GM23248 (cell line): ENCODE measurements around the gene TUBB. TPM values are rescaled to one million over a fixed set of nuclear protein-coding genes. Genes with fewer than 3 reads are reported as not detected.

Source experiments
- DNase-seq: peaks from one replicate; pipeline ENCODE4 v3.0.0-alpha.2; 2015
- H2AFZ ChIP-seq: fragments of 200-600 bp; sonication (generic); 2 replicates; pipeline ENCODE4 v1.6.1; 2016; ENCODE audit warnings: antibody characterized with exemption
- H3F3A ChIP-seq: fragments of 200-600 bp; sonication (generic); 2 replicates; pipeline ENCODE4 v1.6.1; 2016; ENCODE audit warnings: mild to moderate bottlenecking, antibody characterized with exemption, mixed run types; ENCODE audit not compliant: insufficient read depth
- H3K27ac ChIP-seq: fragments of 200-600 bp; sonication (generic); 2 replicates; pipeline ENCODE4 v1.5.1; 2016; ENCODE audit warnings: mild to moderate bottlenecking
- H3K27me3 ChIP-seq: fragments of 200-600 bp; sonication (generic); replicated peaks from 2 replicates; pipeline ENCODE4 v1.6.1; 2016; ENCODE audit warnings: mild to moderate bottlenecking; ENCODE audit not compliant: insufficient read depth
- H3K36me3 ChIP-seq: fragments of 200-600 bp; sonication (generic); 2 replicates; pipeline ENCODE4 v1.6.1; 2016; ENCODE audit warnings: low read depth, mild to moderate bottlenecking
- H3K4me1 ChIP-seq: fragments of 200-600 bp; sonication (generic); 2 replicates; pipeline ENCODE4 v1.6.1; 2016; ENCODE audit warnings: mild to moderate bottlenecking; ENCODE audit not compliant: insufficient read depth
- H3K4me2 ChIP-seq: fragments of 200-600 bp; sonication (generic); one replicate; pipeline ENCODE4 v1.6.1; 2016; ENCODE audit warnings: mild to moderate bottlenecking; ENCODE audit not compliant: unreplicated experiment
- H3K4me3 ChIP-seq: fragments of 200-600 bp; sonication (generic); 2 replicates; pipeline ENCODE4 v1.5.1; 2016; ENCODE audit warnings: mild to moderate bottlenecking
- H3K79me2 ChIP-seq: fragments of 200-600 bp; sonication (generic); 2 replicates; pipeline ENCODE4 v1.6.1; 2016; ENCODE audit warnings: mild to moderate bottlenecking; ENCODE audit not compliant: insufficient read depth
- H3K9ac ChIP-seq: fragments of 200-600 bp; sonication (generic); 2 replicates; pipeline ENCODE4 v1.6.1; 2016; ENCODE audit warnings: mild to moderate bottlenecking
- H3K9me2 ChIP-seq: fragments of 200-600 bp; sonication (generic); 2 replicates; pipeline ENCODE4 v1.6.1; 2016; ENCODE audit warnings: mixed run types, mild to moderate bottlenecking, moderate library complexity; ENCODE audit not compliant: insufficient read depth
- H3K9me3 ChIP-seq: fragments of 200-600 bp; sonication (generic); one replicate; pipeline ENCODE4 v1.6.1; 2017; ENCODE audit warnings: low read depth
- H4K20me1 ChIP-seq: fragments of 200-600 bp; sonication (generic); 2 replicates; pipeline ENCODE4 v1.6.0; 2016; ENCODE audit not compliant: insufficient read depth
- EZH2 ChIP-seq: fragments of 200-600 bp; sonication (generic); IDR thresholded peaks from 2 replicates; pipeline ENCODE4 v1.6.1; 2018; ENCODE audit warnings: antibody characterized with exemption, mild to moderate bottlenecking; ENCODE audit not compliant: insufficient read depth, poor library complexity, severe bottlenecking
- EZH2phosphoT487 ChIP-seq: fragments of 200-600 bp; sonication (generic); IDR thresholded peaks from 2 replicates; pipeline ENCODE4 v1.6.1; 2018; ENCODE audit warnings: antibody characterized with exemption, moderate library complexity, mild to moderate bottlenecking, low read depth; ENCODE audit not compliant: insufficient read depth
- WGBS, 2 experiments: methylation state at CpG; one replicate each; pipeline ENCODE4 v1.1.6; 2015 to 2017; ENCODE audit warnings: low lambda C conversion rate in 2 of 2, low coverage in 1 of 2; ENCODE audit errors: missing lambda C conversion rate in 2 of 2; 5-methylcytosine and 5-hydroxymethylcytosine counted together
- in situ Hi-C: fragments of 300-500 bp; cut with MboI; formaldehyde crosslinking; loops from 2 replicates; pipeline ENCODE4 v1.15.0; 2020
- polyA plus RNA-seq: library from polyadenylated mRNA; unstranded; fragments of >200 nt; fragmentation: Nextera tagmentation; extraction: Ambion mirVana; gene quantifications from 2 replicates; pipeline ENCODE4 v1.2.1, GENCODE V29; 2016
- total RNA-seq: library from RNA; depleted of rRNA; stranded (reverse); fragments of >200 nt; shearing (Covaris generic); gene quantifications from 2 replicates; pipeline ENCODE4 v1.2.3, GENCODE V29; 2014

TUBB gene
- total and polyA plus RNA-seq, 2 experiments from 2014 or later: 491 to 565 TPM

GRCh38 chr6:30747902-30748769 is 28.0 kb downstream of the TUBB start:
- in situ Hi-C loops: loop anchor here (10.0 to 25.0 kb wide), 2 partner anchors 67 to 339 kb away; no protein-coding TSS in a partner anchor
- DNase-seq: no peak
- Histone ChIP-seq H3K79me2 (peaks cover 12% of the 10 kb centered on the region), H3K4me2 (peak overlapping the region; percentile 39), H3K4me1 (peaks cover 46% of the 10 kb centered on the region), H3K4me3 (no peak overlapping the region), H3K9ac (peak overlapping the region; percentile 50; the same call in 1 of the 2 replicates), H4K20me1 (no peaks in the 10 kb centered on the region), H3K9me3 (no peaks in the 10 kb centered on the region), H3K36me3 (peaks cover 6% of the 10 kb centered on the region; the same call in 1 of the 2 replicates), H3K27me3 (no peaks in the 10 kb centered on the region), H2AFZ (peak overlapping the region; percentile 8; the same call in 1 of the 2 replicates), H3K27ac (peak overlapping the region; percentile 96), H3F3A (peaks cover 56% of the 10 kb centered on the region), H3K9me2 (no peaks in the 10 kb centered on the region)
- WGBS, 2 experiments: 82 to 84% methylated on average over 6 of the region's 6 CpGs
- TF ChIP-seq EZH2: no peak
- TF ChIP-seq EZH2phosphoT487: no peak

- WGBS, 2 experiments: 23% methylated on average over 8 of the region's 8 CpGs
- no peak overlapping the region for H3K4me3 ChIP-seq
- no peaks in the 10 kb centered on the region for H3K9me3 ChIP-seq
- peak overlapping the region; percentile 50 for H3K9ac ChIP-seq
- in situ Hi-C loops: loop anchor here (10.0 to 25.0 kb wide), 2 partner anchors 66 to 338 kb away; no protein-coding TSS in a partner anchor
- H3K27ac ChIP-seq: peak overlapping the region; percentile 96
- H3K9me2 ChIP-seq: no peaks in the 10 kb centered on the region
- TF ChIP-seq EZH2: no peak
- TF ChIP-seq EZH2phosphoT487: no peak
- no peaks in the 10 kb centered on the region for H3K27me3 ChIP-seq
- peaks cover 54% of the 10 kb centered on the region for H3K4me1 ChIP-seq
- H2AFZ ChIP-seq: peak overlapping the region; percentile 68
- H3K79me2 ChIP-seq: peaks cover 4% of the 10 kb centered on the region
- H3F3A ChIP-seq: peaks cover 60% of the 10 kb centered on the region
- DNase-seq: peak; percentile 54
- H4K20me1 ChIP-seq: no peaks in the 10 kb centered on the region
- no peaks in the 10 kb centered on the region for H3K36me3 ChIP-seq
- H3K4me2 ChIP-seq: peak overlapping the region; percentile 39
These were observed 28.8 kb downstream of the TUBB start for GRCh38 chr6:30748851-30749540.

GRCh38 chr6:30749554-30750378 is 29.6 kb downstream of the TUBB start:
- peak overlapping the region; percentile 39 for H3K4me2 ChIP-seq
- H3K9ac ChIP-seq: peak overlapping the region; percentile 50
- 74 to 77% methylated on average over 12 of the region's 12 CpGs for WGBS, 2 experiments

GRCh38 chr6:30750379-30750668 is 30.2 kb downstream of the TUBB start:
- Histone ChIP-seq H3F3A (peaks cover 66% of the 10 kb centered on the region), H3K79me2 (no peaks in the 10 kb centered on the region), H3K4me3 (no peak overlapping the region), H3K9ac (no peak overlapping the region), H2AFZ (no peak overlapping the region), H3K9me2 (no peaks in the 10 kb centered on the region), H3K4me1 (peaks cover 65% of the 10 kb centered on the region), H3K27ac (peak overlapping the region; percentile 96), H3K9me3 (no peaks in the 10 kb centered on the region), H4K20me1 (no peaks in the 10 kb centered on the region), H3K27me3 (no peaks in the 10 kb centered on the region), H3K4me2 (no peak overlapping the region), H3K36me3 (no peaks in the 10 kb centered on the region)
- DNase-seq: no peak
- in situ Hi-C loops: no loop called here
- no peak for TF ChIP-seq EZH2phosphoT487
- TF ChIP-seq EZH2: no peak

More at GRCh38 chr6:30749554-30750378, 29.6 kb downstream of the TUBB start:
- Histone ChIP-seq H3K9me3 (no peaks in the 10 kb centered on the region), H3K79me2 (no peaks in the 10 kb centered on the region), H3K4me1 (peaks cover 61% of the 10 kb centered on the region), H2AFZ (peak overlapping the region; percentile 68), H4K20me1 (no peaks in the 10 kb centered on the region), H3K4me3 (no peak overlapping the region), H3F3A (peaks cover 68% of the 10 kb centered on the region), H3K9me2 (no peaks in the 10 kb centered on the region), H3K27ac (peak overlapping the region; percentile 96), H3K27me3 (no peaks in the 10 kb centered on the region), H3K36me3 (no peaks in the 10 kb centered on the region)
- no peak for DNase-seq
- no peak for TF ChIP-seq EZH2
- no peak for TF ChIP-seq EZH2phosphoT487
- in situ Hi-C loops: loop anchor here (10.0 to 25.0 kb wide), 2 partner anchors 65 to 338 kb away; no protein-coding TSS in a partner anchor
